SK-N-SH treated with all-trans-retinoic acid at 6 μM for 48 hours (cell line): ENCODE data around the gene CDCP1.

Source experiments
- CREB5 ChIP-seq: fragments of 250-450 bp; sonication (Bioruptor Pico); IDR thresholded peaks from 2 replicates; pipeline ENCODE4 v1.5.1; 2020; ENCODE audit warnings: low read depth, mild to moderate bottlenecking, moderate library complexity
- CSDC2 ChIP-seq: fragments of 250-450 bp; sonication (Bioruptor Pico); IDR thresholded peaks from 2 replicates; pipeline ENCODE4 v1.5.0; 2020; ENCODE audit warnings: mild to moderate bottlenecking, moderate library complexity
- GLIS3 ChIP-seq: fragments of 250-450 bp; sonication (Bioruptor Pico); IDR thresholded peaks from 2 replicates; pipeline ENCODE4 v1.5.0; 2020; ENCODE audit warnings: mild to moderate bottlenecking, moderate library complexity
- ISL1 ChIP-seq: fragments of 250-450 bp; sonication (Bioruptor Pico); IDR thresholded peaks from 2 replicates; pipeline ENCODE4 v2.1.2; 2022; ENCODE audit warnings: mild to moderate bottlenecking, moderate library complexity
- PPARA ChIP-seq: fragments of 250-450 bp; sonication (Bioruptor Pico); IDR thresholded peaks from 2 replicates; pipeline ENCODE4 v1.5.0; 2020; ENCODE audit warnings: mild to moderate bottlenecking, borderline replicate concordance
- TOX ChIP-seq: fragments of 250-450 bp; sonication (Bioruptor Pico); IDR thresholded peaks from 2 replicates; pipeline ENCODE4 v1.8.0; 2021; ENCODE audit warnings: mild to moderate bottlenecking, moderate library complexity, borderline replicate concordance
- TSHZ2 ChIP-seq: fragments of 250-450 bp; sonication (Bioruptor Pico); IDR thresholded peaks from 2 replicates; pipeline ENCODE4 v1.5.0; 2020; ENCODE audit warnings: mild to moderate bottlenecking, moderate library complexity
- ZC3H10 ChIP-seq: fragments of 250-450 bp; sonication (Bioruptor Pico); IDR thresholded peaks from 2 replicates; pipeline ENCODE4 v1.5.1; 2021; ENCODE audit warnings: mild to moderate bottlenecking, moderate library complexity
- ZFP30 ChIP-seq: fragments of 450-650 bp; formaldehyde crosslinking; IDR thresholded peaks from 2 replicates; pipeline ENCODE4 v1.5.0; 2022; ENCODE audit warnings: mild to moderate bottlenecking, moderate library complexity
- ZNF70 ChIP-seq: fragments of 450-650 bp; formaldehyde crosslinking; IDR thresholded peaks from 2 replicates; pipeline ENCODE4 v1.5.0; 2020; ENCODE audit warnings: mild to moderate bottlenecking, moderate library complexity

GRCh38 chr3:45127130-45127822 lies 18.9 kb downstream of the CDCP1 start:
- TF ChIP-seq ZFP30 (CRISPR knock-in tag): no peak
- TF ChIP-seq PPARA (CRISPR knock-in tag): no peak
- no peak for TF ChIP-seq CSDC2 (CRISPR knock-in tag)
- TF ChIP-seq ZC3H10 (CRISPR knock-in tag): no peak
- TF ChIP-seq TSHZ2 (CRISPR knock-in tag): no peak
- TF ChIP-seq ISL1: no peak
- no peak for TF ChIP-seq ZNF70 (CRISPR knock-in tag)
- no peak for TF ChIP-seq GLIS3 (CRISPR knock-in tag)
- no peak for TF ChIP-seq CREB5 (CRISPR knock-in tag)
- TF ChIP-seq TOX: no peak
